Glomerular visceral epithelial cell (primary cell): ENCODE data around the gene TEC.
A peak's percentile ranks its signal among the peaks of the same experiment; 100 is the strongest.
"Not testable (repeated sequence)": the region's sequence is repeated elsewhere in the genome, so short reads cannot be mapped to it uniquely, and the experiment has no call there.

ENCODE experiments used
- DNase-seq: peaks from one replicate; pipeline ENCODE4 v3.0.0-alpha.2; 2016; ENCODE audit errors: extremely low spot score

TEC gene

DNA sequence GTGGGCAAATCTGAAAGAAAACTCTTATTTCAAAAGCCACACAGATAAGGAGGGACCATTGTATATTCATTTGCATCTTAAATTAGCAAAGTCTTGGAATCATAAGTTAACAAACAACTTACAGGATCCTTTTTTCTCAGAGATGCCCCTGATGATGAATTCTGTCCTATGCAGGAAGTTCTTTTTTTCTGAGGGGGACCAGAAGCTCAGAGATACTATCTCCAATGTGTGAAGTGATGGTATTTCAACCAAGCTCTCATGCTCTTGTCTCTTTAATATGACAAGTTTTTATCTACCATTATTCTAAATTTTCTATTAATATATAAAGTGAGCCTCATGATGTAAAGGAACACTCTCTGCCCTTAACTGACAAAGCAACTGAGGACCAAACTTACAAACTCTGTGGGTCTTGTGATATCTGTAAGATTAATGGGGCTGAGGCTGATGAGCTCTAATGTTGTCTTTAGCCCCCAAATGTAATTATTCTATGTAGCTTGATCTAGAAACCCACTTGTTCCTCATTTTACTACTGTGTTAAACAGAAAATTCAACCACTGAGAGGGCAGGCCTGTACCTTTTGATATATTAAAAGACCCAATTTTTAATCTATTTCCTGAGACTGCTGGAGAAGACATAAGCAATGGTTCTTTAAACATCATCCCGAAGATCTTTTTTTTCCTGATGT, 27.0 kb downstream of the TEC start:
- no peak for DNase-seq

DNA sequence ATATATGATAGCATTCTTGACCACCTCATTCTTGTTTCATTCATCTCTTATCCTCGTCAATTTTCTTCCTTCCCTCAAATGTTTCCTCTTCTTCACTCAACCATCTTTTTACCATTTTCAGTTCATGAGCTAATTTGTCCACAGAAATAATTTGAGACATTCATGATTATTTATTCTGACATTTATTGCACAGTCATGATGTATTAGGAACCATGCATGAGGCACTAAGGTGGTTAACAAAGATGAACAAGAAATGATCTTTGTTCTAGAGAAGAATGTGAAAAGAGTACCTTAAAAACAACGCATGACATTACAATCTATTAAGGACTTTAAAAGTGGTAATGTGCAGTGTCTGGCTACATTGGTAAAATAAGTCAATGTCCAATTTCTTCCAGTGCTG, 27.9 kb downstream of the TEC start:
- DNase-seq: no peak

DNA sequence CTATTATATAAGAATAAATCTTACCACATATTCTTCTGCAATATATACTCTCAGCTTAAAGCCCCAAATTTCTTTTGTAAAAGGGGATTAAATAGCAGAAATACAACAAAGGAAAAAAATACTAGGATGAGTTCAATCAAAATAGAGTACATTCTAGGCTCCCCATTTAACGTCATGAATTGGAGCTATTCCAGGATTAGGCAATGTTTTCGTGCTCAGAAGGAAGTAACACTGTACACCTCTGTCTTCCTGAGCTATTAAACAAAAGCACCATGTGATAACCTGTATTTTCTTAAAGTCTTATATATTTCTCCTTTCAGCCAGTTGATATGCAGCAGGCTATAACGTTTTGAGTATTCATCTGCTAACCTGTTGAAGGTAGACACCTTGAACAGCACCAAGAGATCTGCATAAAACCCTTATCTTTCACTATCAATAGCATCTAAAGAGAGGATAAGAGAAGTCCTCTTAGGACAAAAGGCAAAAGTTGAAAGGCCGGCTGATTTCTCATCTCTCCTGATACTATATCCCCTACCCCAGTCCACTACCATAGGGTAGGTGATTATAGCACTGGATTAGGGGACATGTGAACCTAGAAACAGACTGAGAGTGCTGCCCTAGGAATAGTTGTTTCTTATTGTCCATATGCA, 31.5 kb downstream of the TEC start:
- peak; percentile 26 for DNase-seq

DNA sequence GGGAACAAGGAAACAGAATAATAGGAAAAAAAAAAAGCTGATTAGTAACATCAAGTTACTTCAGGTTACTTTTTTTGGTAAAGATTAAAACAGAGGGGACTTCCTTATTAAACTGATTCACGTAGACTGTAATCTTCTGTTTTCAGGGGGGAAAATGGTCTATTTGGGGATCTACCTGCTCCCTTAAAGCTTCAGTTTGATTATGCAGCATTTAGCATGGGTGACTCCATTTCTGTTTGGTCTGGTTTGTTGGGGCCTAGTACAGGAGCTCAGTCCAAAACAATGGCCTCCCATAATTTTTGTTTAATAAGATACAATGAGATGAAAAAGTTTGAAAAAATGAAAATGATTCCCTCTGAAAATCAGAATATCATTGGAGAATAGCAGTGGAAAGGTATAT, 34.6 kb downstream of the TEC start:
- DNase-seq: no peak

DNA sequence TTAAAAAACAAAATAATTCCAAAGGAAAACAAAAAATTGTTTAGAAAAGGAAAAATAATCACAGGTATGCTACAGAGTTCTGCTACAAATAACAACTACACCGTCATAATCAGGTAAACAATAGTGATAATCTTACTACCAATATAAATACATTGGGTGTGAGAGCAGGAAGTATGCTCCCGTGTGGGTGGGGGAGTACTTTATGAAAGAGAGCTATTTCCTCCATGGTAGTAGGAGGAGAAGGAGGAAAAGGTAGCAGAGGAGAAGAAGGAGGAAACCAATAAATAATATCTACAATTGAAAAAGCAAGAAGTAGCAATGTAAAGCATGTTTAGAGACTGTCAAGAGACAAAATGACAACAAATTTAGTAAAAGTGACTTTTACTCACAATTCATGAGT, 35.1 kb downstream of the TEC start:
- no peak for DNase-seq

DNA sequence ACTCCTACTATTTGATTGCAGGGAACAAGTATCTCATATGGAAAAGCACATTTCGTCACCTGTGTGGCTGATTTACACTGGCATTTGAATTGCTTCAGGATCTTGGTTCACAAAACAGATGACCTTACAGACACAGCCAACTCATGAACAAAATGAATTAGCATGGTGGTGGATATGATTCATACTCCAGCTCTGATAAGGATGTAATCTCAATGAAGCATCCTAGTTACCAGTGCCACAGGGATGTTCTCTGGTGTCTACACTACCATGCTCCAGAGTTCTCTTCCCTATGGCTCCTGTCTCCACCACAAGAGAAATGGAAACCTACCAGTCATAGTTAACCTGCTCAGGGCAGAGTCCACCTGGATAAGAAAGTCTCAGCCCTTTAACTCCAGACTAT, 40.7 kb downstream of the TEC start:
- no peak for DNase-seq

DNA sequence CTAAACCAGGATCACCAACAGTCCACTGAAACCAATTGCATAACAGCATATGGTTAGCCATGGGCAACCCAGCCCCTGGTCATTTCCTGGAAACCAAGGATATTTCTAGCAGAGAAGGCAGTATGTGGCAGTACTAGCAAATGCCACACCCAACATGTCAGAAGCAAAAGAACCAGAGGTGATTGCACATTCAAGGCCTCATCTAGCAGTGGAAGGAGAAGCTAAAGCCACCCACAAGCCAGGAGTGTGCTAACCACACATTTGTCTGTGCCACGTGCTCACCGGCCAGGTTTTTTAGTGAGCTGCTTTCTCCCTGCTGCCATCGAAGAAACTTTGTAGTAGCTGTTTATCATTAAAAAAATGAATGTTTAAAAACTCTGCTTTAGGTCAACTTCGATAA, 42.0 kb downstream of the TEC start:
- no peak for DNase-seq

DNA sequence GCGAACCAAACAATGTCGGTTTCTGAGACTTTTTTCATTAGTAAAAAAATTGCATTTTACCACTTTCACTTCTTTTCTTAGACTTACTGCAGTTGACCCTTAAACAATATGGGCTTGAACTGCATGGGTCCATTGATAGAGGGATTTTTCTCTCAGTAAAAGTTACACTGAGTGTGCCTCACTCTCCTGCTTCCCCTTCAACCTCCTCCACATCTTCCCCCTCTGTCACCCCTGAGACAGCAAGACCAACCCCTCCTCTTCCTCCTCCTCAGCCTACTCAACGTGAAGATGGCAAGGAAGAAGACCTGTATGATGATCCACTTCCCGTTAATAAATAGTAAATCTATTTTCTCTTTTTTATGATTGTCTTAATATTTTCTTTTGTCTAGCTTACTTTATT, 43.4 kb downstream of the TEC start:
- no peak for DNase-seq

DNA sequence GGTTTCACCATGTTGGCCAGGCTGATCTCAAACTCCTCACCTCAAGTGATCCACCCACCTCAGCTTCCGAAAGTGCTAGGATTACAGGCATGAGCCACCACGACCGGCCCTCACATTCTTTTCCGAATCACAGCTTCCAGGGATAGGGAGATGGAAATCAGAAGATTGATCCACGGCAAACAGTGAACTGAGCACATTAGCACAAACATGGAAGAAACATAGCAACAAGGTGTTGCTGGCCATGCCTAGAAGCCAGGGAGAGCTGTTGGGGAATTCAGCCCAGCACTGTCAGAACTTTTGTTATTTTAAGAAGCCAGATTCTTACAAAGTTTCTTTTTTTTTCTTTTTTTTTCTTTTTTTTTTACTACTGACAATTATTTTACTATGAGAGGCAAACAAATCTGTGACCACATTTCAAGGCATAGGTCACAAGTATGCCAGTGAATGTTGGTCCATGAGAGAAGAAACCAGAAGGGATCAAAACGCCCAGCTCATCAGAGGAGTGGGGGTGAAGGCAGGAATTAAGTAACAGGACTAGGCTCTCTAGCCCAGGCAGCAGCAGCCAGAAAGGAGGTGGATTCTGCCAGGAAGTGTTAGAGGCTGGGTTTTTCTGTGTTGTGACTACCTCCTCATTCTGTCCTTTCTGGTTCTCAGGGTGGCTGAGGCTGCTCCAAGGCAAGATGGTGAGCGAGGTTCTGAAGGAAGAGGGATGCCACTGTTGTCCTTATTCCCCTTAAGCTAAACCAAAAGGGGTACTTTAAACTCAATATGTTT, 44.1 kb downstream of the TEC start:
- no peak for DNase-seq

DNA sequence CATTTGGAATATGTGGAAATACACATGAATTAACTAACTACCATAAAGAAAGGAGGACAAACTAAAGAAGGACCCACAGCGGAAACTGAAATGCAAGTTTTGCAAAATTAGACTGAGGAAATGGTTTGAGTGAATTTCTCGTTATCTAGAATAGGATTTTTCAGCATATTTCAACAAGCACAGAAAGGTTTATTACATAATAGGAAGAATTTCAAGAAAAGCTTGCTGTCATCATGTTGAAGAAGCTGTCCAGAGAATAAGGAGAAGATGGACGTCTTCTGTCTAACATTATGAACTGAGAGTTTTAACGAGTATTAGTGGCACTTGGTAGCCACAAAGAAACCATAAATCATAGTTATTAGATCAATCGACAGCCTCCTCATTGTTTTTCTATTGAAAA, 45.0 kb downstream of the TEC start:
- no peak for DNase-seq

DNA sequence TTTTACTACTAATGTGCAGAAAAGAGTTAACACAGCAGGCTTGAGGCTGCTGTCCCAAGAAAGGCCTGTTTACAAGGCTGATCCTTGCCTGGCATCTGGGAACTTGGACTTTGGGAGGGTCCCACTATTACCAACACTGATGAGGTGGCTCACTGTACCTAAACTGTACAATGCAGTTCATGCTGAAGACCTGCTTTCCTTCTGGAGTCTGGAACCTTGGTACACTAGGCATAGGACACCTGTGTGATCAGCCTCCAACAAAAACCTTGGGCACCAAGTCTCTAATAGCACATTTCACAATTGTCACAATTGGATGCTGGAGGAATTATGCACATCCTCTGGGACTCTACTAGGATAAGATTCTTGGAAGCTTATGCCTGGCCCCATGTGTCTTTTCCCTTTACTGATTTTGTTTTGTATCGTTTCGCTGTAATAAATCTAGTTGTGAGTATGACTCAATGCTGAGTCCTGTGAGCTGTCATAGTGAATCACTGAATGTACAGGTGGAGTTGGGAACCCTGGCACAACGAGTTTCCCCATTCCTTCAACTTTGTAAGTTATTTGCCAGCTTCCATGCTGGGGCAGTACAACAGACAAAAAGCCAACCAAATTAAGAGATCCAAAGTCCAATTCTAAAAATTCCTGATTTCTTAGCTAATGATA, 45.9 kb downstream of the TEC start:
- peak; percentile 54 for DNase-seq

DNA sequence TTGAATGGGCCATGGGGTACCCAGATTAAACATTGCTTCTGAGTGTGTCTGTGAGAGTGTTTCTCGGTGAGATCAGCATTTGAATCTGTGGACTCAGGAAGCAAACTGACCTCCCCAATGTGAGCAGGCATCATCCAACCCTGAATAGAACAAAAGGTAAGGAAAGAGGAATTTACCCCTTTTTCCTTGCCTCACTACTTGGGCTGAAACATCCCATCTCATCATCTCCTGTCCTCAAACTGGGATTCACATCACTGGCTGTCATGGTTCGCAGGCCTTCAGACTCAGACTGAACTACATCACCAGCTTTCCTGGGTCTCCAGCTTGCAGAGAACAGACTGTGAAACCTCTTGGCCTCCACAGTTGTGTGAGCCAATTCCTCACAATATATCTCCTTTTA, 47.1 kb downstream of the TEC start:
- peak; percentile 48 for DNase-seq

DNA sequence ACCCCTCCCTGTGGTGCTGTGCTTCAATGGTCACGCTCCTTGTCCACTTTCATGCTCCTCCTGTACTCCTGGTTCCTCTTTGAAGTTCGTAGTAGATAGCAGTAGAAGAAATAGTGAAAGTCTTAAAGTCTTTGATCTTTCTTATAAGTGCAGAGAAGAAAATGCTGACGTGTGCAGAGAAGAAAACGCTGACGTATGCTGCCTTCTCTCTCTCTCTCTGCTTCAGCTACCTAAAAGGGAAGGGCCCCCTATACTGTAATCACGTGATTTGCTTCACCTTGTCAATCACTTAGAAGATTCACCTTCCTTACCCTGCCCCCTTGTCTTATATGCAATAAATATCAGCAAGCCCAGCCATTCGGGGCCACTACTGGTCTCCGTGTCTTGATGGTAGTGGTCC, 50.2 kb downstream of the TEC start:
- DNase-seq: not testable (repeated sequence)

DNA sequence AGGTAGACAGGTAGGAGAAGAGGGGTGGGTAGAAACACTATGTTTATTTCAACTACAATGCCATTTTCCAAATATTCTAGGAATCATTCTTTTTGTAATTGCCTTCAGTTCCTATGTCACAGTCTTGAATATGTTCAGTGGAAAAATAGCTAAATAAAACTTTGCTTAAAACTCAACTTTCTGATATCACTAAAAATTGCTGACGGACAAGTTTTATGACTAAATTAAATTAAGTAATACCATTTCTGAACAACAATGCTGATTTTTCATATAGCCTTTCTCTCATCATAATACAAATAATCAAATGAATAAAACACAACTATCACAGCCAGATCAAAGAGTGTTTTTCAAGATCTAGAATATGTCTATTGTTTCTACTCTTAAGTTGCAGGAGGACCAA, 53.1 kb downstream of the TEC start:
- DNase-seq: no peak

DNA sequence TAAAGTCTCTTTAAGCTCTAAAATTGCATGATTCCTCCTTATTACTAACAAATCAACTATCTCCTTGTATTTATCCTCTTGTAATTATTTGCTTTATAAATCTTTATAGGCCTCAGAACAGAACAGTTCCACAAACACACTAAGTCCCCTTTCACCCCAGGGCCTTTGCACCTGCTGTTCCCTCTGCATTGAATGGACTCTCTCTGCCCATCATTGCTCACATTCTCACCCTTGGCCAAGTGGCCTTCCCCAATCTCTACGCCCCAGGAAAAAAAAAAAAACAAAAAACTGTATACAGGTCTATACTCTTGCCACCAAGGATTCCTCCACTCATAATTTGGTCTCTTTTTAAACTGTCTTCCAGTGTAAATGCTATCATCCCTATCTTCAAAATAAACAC, 53.7 kb downstream of the TEC start:
- DNase-seq: no peak

DNA sequence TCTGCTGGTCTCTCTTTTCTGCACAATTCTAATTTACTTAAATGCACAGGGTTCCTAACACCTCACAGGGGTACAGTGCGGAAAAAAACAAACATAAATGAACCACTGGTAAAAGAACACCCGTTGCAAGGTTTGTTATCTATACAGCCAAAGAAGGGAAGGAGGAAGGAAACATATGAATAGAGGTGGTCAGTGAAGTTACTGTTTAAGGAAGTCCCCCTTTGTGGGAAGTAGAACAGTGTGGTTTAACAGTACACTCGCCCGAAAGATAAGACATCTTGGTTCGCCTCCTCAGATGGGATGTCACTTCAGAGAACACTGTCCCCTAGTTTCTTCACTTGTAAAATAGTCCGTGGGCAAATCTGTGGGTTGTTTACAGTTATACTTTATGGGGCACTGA, 57.5 kb downstream of the TEC start:
- no peak for DNase-seq

DNA sequence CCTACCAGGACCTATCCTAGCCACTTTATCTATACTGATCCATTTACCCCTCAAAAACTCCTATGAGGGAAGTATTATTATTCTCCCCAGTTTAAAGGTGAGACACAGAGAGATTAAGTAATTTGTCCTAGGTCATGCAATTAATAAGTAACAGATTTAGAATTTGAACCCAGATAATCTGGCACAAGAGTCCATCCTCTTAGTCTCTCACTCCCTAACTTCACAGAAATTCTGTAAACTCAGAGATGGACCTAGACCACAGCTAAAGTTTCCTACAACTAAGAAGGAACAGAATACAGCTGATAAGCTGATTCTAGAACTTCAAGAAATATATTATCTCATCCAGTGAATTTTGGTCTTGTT, 58.7 kb downstream of the TEC start:
- DNase-seq: no peak

DNA sequence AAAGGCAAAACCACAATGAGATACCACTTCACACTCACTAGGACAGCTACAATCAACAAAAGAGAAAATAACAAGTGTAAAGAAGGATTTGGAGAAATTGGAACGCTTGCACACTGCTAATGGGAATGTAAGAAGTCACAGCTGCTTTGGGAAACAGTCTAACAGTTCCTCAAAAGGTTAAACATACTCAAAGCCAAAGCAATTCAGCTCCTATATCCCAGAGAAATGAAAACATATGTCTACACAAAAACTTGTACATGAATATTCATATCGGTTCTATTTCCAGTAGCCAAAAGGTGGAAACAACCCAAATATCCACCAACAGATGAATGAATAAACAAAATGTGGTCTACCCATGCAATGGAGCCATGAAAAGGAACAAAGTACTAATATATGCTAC, 64.0 kb downstream of the TEC start:
- no peak for DNase-seq

DNA sequence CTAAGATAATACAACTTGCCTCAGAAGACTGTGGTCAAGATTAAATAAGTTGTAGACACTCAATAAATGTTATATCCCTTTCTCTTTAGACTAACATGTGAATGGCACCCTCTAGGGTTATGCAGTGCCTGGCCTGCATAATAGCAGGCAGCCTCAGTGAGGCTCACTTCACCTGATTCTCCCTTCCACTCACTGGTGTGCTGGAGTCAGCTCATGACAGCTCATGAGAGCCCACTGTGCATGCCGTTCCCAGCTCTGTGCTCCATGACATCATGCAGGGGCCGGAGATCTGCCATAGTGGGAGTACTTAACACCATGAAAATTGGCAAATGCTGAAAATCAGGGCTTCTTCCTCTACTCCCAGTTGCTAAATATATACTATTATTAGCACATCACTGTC, 64.5 kb downstream of the TEC start:
- no peak for DNase-seq

DNA sequence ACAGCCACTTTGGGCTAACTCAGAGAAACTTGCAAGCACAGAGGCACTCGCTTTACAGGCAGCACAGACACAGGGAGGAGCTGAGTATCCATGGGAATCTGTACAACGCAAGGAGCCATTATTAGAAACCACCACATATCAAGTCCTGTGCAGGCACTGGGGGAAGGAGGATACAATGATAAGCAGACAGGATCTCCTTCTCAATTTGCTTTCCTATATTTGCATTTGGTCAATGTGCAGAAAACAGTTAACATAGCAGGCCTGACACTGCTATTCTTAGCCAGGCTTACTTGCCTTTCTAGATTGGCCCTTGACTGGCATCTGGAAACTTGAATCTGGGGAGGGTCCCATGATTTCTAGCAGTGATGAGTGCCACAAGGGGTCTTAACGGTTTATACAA, 65.8 kb downstream of the TEC start:
- no peak for DNase-seq

DNA sequence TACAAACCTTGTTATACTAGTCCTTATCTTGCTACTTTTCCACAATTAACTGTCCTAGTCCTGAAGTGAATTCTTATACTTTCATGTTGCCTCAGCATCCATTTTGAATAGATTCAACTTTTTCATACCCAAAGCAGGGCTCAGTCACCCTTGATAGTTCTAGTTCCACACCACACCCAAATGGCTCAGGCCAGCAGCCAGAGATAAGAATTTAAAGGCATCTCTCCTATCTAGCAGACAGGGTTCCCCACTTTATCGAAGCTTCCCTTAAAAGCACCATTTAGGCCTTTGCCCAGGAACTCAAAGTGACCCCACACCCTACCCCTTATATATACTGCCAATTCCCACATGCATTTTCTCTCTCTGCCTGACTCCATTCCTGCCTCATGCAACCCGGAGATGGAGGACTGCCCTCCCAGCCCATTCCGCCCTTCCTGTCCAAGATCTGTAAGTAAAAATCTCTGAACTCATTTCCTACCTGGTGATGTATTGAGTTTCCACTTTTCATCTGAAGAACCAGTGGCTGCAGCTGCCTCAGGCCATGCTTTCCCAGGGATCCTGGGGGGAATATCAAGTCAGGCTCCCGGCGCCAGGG, 71.9 kb downstream of the TEC start:
- no peak for DNase-seq

DNA sequence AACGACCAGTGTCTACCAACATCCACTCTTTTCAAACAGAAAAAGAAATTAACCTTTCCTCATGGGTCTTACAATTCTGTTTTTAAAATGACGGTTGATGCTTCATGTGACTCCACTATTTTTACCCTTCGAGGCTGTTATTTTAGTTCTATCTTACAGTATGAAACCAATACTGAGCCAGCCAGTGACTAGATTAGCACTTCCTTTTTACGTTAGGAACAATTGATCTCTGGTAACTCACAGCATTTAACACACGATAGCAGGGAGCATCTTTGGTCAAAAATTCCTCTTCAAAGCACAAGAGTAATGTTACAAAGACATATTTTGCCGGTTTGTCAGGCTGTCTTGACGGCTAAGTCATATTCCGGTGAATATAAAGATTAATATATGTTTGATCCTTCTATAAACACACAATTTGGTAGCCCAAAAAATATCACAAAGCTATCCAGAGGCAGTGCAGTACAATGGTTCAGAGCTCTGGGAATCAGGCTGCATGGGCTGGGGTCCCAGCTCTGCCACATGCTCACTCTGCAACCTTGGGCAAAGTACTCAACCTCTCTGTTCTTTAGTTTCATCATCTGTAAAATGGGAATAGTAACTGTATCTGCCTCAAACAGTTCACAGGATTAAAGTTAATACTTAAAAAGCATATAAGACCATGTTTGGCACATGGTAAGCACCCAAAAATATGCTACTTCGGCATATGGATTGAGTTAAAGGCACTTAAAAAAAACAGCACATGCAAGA, 72.7 kb downstream of the TEC start:
- DNase-seq: no peak
